Effector memory CD4-positive, alpha-beta T cell (primary cell): ENCODE measurements around the gene EFHC2.

Source experiments
- DNase-seq, 3 donors: peaks; one replicate each; pipeline ENCODE4 v3.0.0-alpha.2; 2020
- H3K27ac ChIP-seq: 2 replicates; pipeline ENCODE4 v1.7.0; 2013; ENCODE audit warnings: mild to moderate bottlenecking, low read length, moderate library complexity; ENCODE audit not compliant: insufficient read depth, poor library complexity, severe bottlenecking
- H3K27me3 ChIP-seq: replicated peaks from 2 replicates; pipeline ENCODE4 v1.7.0; 2013; ENCODE audit warnings: mild to moderate bottlenecking, low read length; ENCODE audit not compliant: insufficient read depth, control insufficient read depth, poor library complexity, severe bottlenecking
- H3K36me3 ChIP-seq: 2 replicates; pipeline ENCODE4 v1.7.0; 2013; ENCODE audit warnings: mild to moderate bottlenecking, low read length, moderate library complexity; ENCODE audit not compliant: control insufficient read depth, insufficient read depth
- H3K4me1 ChIP-seq: 2 replicates; pipeline ENCODE4 v1.7.0; 2013; ENCODE audit warnings: low read length, mild to moderate bottlenecking; ENCODE audit not compliant: control insufficient read depth, insufficient read depth, poor library complexity, severe bottlenecking
- H3K4me3 ChIP-seq: 2 replicates; pipeline ENCODE4 v1.7.0; 2013; ENCODE audit warnings: low read length, low read depth, mild to moderate bottlenecking; ENCODE audit not compliant: insufficient read depth, poor library complexity, severe bottlenecking
- H3K9me3 ChIP-seq: 2 replicates; pipeline ENCODE4 v1.7.0; 2013; ENCODE audit warnings: mild to moderate bottlenecking, low read length, moderate library complexity; ENCODE audit not compliant: control insufficient read depth

The EFHC2 gene

DNA sequence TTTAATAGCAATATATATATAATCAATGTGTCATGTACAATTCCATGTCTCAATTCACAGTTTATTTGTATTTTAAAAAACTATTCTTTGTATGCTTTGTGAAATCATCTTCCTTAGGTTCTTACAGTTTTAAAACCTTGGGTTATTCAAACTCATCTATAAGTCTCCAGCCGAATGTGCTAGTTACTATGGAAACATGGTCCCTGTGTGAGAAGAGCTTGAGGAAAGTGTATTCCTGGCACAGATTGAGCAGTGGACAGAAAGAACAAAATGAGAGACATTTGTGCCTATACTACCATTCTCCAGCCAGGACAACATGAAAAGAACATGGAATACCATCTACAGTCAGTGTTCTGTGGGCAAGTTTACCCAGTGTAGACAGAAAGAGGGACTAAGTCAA, 103.4 kb downstream of the EFHC2 start:
- DNase-seq = no peak
- Histone ChIP-seq H3K4me3 (no peak overlapping the region), H3K36me3 (no peaks in the 10 kb centered on the region), H3K9me3 (no peaks in the 10 kb centered on the region), H3K4me1 (no peaks in the 10 kb centered on the region), H3K27ac (no peak overlapping the region), H3K27me3 (no peaks in the 10 kb centered on the region)

DNA sequence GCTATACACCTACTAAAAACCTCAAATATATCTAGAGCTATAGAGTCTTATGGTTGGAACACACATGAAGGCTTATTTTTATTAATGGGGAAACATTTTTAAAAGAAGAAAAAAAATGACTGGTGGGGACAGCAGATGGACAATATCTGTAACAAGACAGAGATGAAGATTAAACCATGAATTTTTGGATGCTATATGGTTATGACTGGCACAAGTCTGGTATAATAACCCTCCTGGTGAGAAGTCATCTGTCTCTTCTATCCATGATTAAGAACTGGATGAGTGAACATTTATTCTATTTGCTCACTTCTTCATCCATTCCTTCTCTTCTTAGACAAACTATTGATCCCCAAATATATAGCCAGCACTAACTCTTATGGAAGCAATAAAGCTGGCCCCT, 104.4 kb downstream of the EFHC2 start:
- H3K4me1 ChIP-seq = no peaks in the 10 kb centered on the region
- no peaks in the 10 kb centered on the region for H3K9me3 ChIP-seq
- no peaks in the 10 kb centered on the region for H3K36me3 ChIP-seq
- no peak overlapping the region for H3K27ac ChIP-seq
- no peak overlapping the region for H3K4me3 ChIP-seq
- no peak for DNase-seq
- H3K27me3 ChIP-seq = no peaks in the 10 kb centered on the region

DNA sequence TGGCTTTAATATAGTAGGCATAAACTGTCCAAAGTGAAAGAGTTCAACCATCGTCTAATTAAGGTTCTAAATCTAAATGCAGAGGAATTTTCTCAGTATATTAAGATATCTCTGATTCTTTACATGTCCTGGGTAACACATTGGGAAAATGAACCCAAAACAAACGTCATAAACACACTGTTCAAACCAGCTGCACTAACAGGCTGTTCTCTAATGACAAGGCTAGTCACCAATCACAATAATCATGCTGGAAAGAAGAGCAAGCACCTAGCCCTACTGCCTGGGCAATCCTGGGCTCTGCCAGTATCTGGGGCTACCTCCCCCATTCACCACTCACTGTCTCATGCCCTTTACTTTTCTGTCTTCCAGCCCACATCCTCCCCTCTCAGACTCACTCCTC, 107.9 kb downstream of the EFHC2 start:
- H3K36me3 ChIP-seq = no peaks in the 10 kb centered on the region
- DNase-seq = no peak
- H3K9me3 ChIP-seq = no peaks in the 10 kb centered on the region
- no peak overlapping the region for H3K4me3 ChIP-seq
- H3K4me1 ChIP-seq = no peaks in the 10 kb centered on the region
- no peak overlapping the region for H3K27ac ChIP-seq
- H3K27me3 ChIP-seq = no peaks in the 10 kb centered on the region

- no peaks in the 10 kb centered on the region for H3K9me3 ChIP-seq
- H3K36me3 ChIP-seq = no peaks in the 10 kb centered on the region
- H3K27me3 ChIP-seq = no peaks in the 10 kb centered on the region
- no peak for DNase-seq
- no peaks in the 10 kb centered on the region for H3K4me1 ChIP-seq
- H3K27ac ChIP-seq = no peak overlapping the region
- no peak overlapping the region for H3K4me3 ChIP-seq
These were observed 108.9 kb downstream of the EFHC2 start for GRCh38 chrX:44234541-44234940.

DNA sequence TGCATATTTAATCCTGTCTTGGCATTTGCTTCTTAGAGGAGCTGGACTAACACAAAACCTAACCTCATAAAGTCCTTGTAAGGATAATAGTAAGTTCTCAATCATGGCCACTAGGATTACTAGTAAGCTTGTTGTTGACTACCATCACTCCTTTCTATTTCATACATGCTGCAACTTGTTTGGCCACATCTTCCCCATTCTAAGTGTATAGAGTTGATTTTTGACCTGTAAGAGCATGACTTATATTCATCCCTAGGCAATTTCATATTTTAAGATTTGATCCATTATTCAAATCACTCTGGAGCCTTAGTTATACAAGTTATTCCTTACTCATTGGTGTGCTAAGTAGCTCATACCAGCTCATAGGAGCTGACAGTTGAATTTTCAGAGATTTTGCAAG, 109.4 kb downstream of the EFHC2 start:
- H3K9me3 ChIP-seq = no peaks in the 10 kb centered on the region

DNA sequence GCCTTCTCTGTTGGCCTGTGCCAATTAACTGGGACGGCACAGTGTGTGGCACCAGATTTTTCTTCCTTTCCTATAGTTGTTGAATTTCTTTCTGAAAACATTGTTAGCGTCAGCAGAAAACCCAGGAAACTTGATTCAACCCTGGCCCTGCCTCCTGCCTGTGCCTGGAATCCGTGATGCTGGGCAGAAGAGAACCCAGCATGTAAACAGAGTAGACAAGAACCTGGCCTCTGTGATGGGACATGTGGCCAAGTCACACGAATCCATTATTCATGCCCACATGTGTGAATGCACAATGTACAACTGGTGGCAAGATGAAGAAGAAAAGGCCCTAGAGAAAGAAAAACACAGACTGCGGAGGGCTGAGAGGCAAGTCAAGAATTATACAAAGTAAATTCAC, 111.4 kb downstream of the EFHC2 start:
- H3K27ac ChIP-seq = no peak overlapping the region
- no peaks in the 10 kb centered on the region for H3K9me3 ChIP-seq
- H3K4me3 ChIP-seq = no peak overlapping the region
- no peak for DNase-seq
- no peaks in the 10 kb centered on the region for H3K27me3 ChIP-seq
- no peaks in the 10 kb centered on the region for H3K36me3 ChIP-seq
- no peaks in the 10 kb centered on the region for H3K4me1 ChIP-seq

More for the DNA sequence above, 109.4 kb downstream of the EFHC2 start:
- Histone ChIP-seq H3K27me3 (no peaks in the 10 kb centered on the region), H3K36me3 (no peaks in the 10 kb centered on the region), H3K27ac (no peak overlapping the region), H3K4me1 (no peaks in the 10 kb centered on the region), H3K4me3 (no peak overlapping the region)
- DNase-seq = no peak

- H3K9me3 ChIP-seq = no peaks in the 10 kb centered on the region
- DNase-seq = no peak
- no peak overlapping the region for H3K27ac ChIP-seq
- H3K4me3 ChIP-seq = no peak overlapping the region
- H3K27me3 ChIP-seq = no peaks in the 10 kb centered on the region
- H3K4me1 ChIP-seq = no peaks in the 10 kb centered on the region
- H3K36me3 ChIP-seq = no peaks in the 10 kb centered on the region
These were observed 114.9 kb downstream of the EFHC2 start for GRCh38 chrX:44228621-44229020.

DNA sequence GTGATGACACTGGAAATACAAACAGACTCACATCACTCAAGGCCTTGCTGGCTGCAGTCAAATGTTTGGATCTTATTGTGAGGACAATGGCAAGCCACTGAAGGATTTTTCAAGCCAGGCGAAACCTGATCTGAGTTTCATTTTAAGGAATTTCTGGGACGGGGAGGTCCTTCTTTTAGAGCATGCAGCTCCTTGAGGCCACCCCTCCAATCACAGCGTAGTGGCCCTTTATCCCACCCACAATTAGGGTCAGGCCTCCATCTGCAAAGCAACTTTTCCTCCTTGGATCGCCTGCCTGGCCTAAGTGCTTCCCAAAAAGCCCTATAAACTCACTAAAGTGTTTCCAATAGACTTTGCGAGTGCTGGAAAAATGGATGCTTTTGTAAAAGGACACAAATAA, 115.5 kb downstream of the EFHC2 start:
- Histone ChIP-seq H3K4me1 (no peaks in the 10 kb centered on the region), H3K27ac (no peak overlapping the region)
- DNase-seq = no peak

GRCh38 chrX:44225667-44226066, 117.8 kb downstream of the EFHC2 start:
- H3K9me3 ChIP-seq = no peaks in the 10 kb centered on the region
- H3K4me3 ChIP-seq = no peak overlapping the region
- H3K27me3 ChIP-seq = no peaks in the 10 kb centered on the region
- no peaks in the 10 kb centered on the region for H3K4me1 ChIP-seq
- no peak overlapping the region for H3K27ac ChIP-seq
- no peaks in the 10 kb centered on the region for H3K36me3 ChIP-seq
- DNase-seq = no peak

More for the DNA sequence above, 115.5 kb downstream of the EFHC2 start:
- Histone ChIP-seq H3K27me3 (no peaks in the 10 kb centered on the region), H3K4me3 (no peak overlapping the region), H3K9me3 (no peaks in the 10 kb centered on the region), H3K36me3 (no peaks in the 10 kb centered on the region)

- H3K27me3 ChIP-seq = no peaks in the 10 kb centered on the region
- H3K9me3 ChIP-seq = no peaks in the 10 kb centered on the region
- H3K4me3 ChIP-seq = no peak overlapping the region
- H3K27ac ChIP-seq = no peak overlapping the region
- no peaks in the 10 kb centered on the region for H3K36me3 ChIP-seq
- H3K4me1 ChIP-seq = no peaks in the 10 kb centered on the region
- DNase-seq = no peak
These were observed 118.7 kb downstream of the EFHC2 start for GRCh38 chrX:44224760-44225159.

DNA sequence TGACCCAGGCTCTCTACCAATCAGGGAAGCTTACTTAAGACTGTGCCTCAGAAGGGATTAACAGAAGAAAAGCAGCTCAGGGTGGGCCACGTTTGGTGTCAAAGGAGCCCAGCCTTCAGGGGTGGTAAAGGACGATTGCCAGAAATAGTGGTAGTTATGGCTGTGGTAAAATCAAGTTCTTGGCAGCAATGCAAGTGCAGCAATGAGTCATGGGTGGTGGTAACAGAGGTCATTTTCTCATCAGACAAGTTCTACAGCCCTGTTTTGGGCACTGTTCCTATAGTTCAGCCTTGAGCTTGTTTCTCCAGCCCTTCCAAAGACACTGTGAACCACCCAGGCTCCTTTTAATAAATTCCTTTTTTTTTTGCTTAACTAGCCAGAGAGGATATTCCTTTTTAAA, 120.3 kb downstream of the EFHC2 start:
- no peak overlapping the region for H3K27ac ChIP-seq
- H3K36me3 ChIP-seq = no peaks in the 10 kb centered on the region
- no peaks in the 10 kb centered on the region for H3K27me3 ChIP-seq
- no peak for DNase-seq
- no peaks in the 10 kb centered on the region for H3K4me1 ChIP-seq
- H3K4me3 ChIP-seq = no peak overlapping the region
- H3K9me3 ChIP-seq = no peaks in the 10 kb centered on the region
